Colonic mucosa (tissue), 4 donors: ENCODE results near the gene AXIN2. TPM values are rescaled to one million over a fixed set of nuclear protein-coding genes. Genes with fewer than 3 reads are reported as not detected.

Experiments used
- DNase-seq: peaks from one replicate; pipeline ENCODE4 v3.0.0-alpha.2; 2020
- H3K27ac ChIP-seq: fragments of 200-600 bp; one replicate; pipeline ENCODE4 v1.8.0; 2021
- H3K27me3 ChIP-seq: fragments of 200-600 bp; one replicate; pipeline ENCODE4 v1.8.0; 2021
- H3K36me3 ChIP-seq: fragments of 200-600 bp; one replicate; pipeline ENCODE4 v1.8.0; 2021
- H3K4me1 ChIP-seq: fragments of 200-600 bp; one replicate; pipeline ENCODE4 v1.8.0; 2021; ENCODE audit warnings: mild to moderate bottlenecking
- H3K4me3 ChIP-seq: fragments of 200-600 bp; one replicate; pipeline ENCODE4 v1.8.0; 2021
- H3K9ac ChIP-seq, 2 donors: one replicate each; pipeline ENCODE4 v1.7.0; 2013; ENCODE audit warnings: control low read depth in 2 of 2, low read depth in 2 of 2, low read length in 2 of 2
- H3K9me3 ChIP-seq: fragments of 200-600 bp; one replicate; pipeline ENCODE4 v1.8.0; 2021
- intact Hi-C: fragments of 100-400 bp; cut with DNase I; formaldehyde crosslinking; loops from one replicate; pipeline ENCODE4 v1.14.1; 2022
- total RNA-seq, 2 donors: library from RNA; stranded (reverse); fragmentation: NEBNext Ultra II Directional in 1 of 2; extraction: Animal tissue kit (Norgen Biotek cat#: 25700) in 1 of 2; gene quantifications; one replicate each; pipeline ENCODE4 v1.2.1, GENCODE V29; 2021
- TF ChIP-seq, protein P1 (sequence below): fragments of 200-600 bp; IDR thresholded peaks from one replicate; pipeline ENCODE4 v1.8.0; 2022; ENCODE audit warnings: antibody characterized with exemption, mild to moderate bottlenecking
- donor health status: healthy.
- donor health status: DM: no; HTN: no; CAD: no.
- donor health status: DM: no; HTN: no; CAD: no.

AXIN2 gene
- total RNA-seq, 2 donors from 2014 or later = 38.0 to 41.6 TPM

GRCh38 chr17:65544672-65545071 is 16.8 kb downstream of the AXIN2 start:
- intact Hi-C loops = no loop called here
- Histone ChIP-seq H3K27ac (no peak overlapping the region), H3K27me3 (no peaks in the 10 kb centered on the region), H3K4me3 (no peak overlapping the region), H3K36me3 (no peaks in the 10 kb centered on the region), H3K9ac (no peak overlapping the region), H3K4me1 (peaks cover 10% of the 10 kb centered on the region), H3K9me3 (no peaks in the 10 kb centered on the region)
- no peak for DNase-seq
- TF ChIP-seq, protein P1, sequence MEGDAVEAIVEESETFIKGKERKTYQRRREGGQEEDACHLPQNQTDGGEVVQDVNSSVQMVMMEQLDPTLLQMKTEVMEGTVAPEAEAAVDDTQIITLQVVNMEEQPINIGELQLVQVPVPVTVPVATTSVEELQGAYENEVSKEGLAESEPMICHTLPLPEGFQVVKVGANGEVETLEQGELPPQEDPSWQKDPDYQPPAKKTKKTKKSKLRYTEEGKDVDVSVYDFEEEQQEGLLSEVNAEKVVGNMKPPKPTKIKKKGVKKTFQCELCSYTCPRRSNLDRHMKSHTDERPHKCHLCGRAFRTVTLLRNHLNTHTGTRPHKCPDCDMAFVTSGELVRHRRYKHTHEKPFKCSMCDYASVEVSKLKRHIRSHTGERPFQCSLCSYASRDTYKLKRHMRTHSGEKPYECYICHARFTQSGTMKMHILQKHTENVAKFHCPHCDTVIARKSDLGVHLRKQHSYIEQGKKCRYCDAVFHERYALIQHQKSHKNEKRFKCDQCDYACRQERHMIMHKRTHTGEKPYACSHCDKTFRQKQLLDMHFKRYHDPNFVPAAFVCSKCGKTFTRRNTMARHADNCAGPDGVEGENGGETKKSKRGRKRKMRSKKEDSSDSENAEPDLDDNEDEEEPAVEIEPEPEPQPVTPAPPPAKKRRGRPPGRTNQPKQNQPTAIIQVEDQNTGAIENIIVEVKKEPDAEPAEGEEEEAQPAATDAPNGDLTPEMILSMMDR = no peak

DNA sequence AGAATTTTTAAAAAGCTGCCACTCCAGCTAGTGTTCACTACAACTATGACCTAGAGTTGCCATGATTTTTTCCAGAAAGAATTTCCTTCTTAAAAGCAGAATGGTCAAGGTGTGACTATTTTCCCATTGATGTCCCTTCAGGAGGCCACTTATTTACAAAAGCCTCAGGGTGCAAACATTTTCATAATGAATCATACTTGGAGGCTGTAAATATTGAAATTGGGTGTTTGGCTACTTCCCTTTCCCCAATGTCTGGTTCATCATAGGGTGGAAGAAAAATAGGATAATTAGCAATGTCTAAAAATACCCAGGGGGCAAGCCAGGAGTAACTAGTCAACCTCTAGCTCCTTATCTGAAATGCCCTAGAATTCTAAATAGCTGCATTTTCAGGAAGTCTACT is 18.8 kb downstream of the AXIN2 start:
- peaks cover 2% of the 10 kb centered on the region for H3K36me3 ChIP-seq
- TF ChIP-seq, protein P1 = no peak
- no peak overlapping the region for H3K4me3 ChIP-seq
- no peaks in the 10 kb centered on the region for H3K9me3 ChIP-seq
- peaks cover 10% of the 10 kb centered on the region for H3K4me1 ChIP-seq
- H3K9ac ChIP-seq = no peak overlapping the region
- no peak overlapping the region for H3K27ac ChIP-seq
- DNase-seq = no peak
- H3K27me3 ChIP-seq = no peaks in the 10 kb centered on the region
- intact Hi-C loops = no loop called here

- intact Hi-C loops = no loop called here
- Histone ChIP-seq H3K36me3 (peaks cover 7% of the 10 kb centered on the region), H3K4me1 (peaks cover 10% of the 10 kb centered on the region)
Observed at GRCh38 chr17:65542067-65542466, 19.4 kb downstream of the AXIN2 start.

DNA sequence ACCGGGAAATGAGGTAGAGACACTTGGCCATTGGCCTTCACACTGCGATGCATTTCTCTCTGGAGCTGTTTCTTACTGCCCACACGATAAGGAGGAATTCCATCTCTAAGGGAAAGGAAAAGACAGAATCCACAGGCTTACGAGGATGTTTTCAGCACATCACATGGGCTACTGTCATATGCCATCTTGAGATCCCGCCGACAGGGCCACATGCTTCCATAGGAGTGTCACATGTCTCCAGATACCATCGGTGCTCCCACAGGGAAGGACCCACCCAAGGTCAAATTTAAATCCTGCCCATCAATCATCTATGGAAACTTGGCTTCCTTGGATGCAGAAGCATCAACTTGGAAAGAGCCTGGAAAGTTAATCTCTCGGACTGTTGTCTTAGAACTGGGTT is 20.0 kb downstream of the AXIN2 start:
- intact Hi-C loops = no loop called here

More at GRCh38 chr17:65542067-65542466, 19.4 kb downstream of the AXIN2 start:
- no peaks in the 10 kb centered on the region for H3K27me3 ChIP-seq
- H3K4me3 ChIP-seq = no peak overlapping the region
- DNase-seq = no peak
- H3K9ac ChIP-seq = no peak overlapping the region
- TF ChIP-seq, protein P1 = no peak
- no peak overlapping the region for H3K27ac ChIP-seq
- no peaks in the 10 kb centered on the region for H3K9me3 ChIP-seq

GRCh38 chr17:65539630-65540266 is 21.7 kb downstream of the AXIN2 start:
- Histone ChIP-seq H3K9me3 (no peaks in the 10 kb centered on the region), H3K27me3 (no peaks in the 10 kb centered on the region), H3K9ac (no peak overlapping the region), H3K4me1 (no peaks in the 10 kb centered on the region), H3K36me3 (peaks cover 11% of the 10 kb centered on the region), H3K27ac (no peak overlapping the region), H3K4me3 (no peak overlapping the region)
- intact Hi-C loops = no loop called here
- TF ChIP-seq, protein P1 = no peak
- DNase-seq = no peak

More for the DNA sequence above, 20.0 kb downstream of the AXIN2 start:
- H3K27me3 ChIP-seq = no peaks in the 10 kb centered on the region
- TF ChIP-seq, protein P1 = no peak
- peaks cover 5% of the 10 kb centered on the region for H3K4me1 ChIP-seq
- no peak overlapping the region for H3K27ac ChIP-seq
- no peaks in the 10 kb centered on the region for H3K9me3 ChIP-seq
- no peak overlapping the region for H3K4me3 ChIP-seq
- H3K9ac ChIP-seq = no peak overlapping the region
- no peak for DNase-seq
- peaks cover 11% of the 10 kb centered on the region for H3K36me3 ChIP-seq
